Keratinocyte (primary cell): Measurements from ENCODE around the gene GLOD4. TPM values are rescaled to one million over a fixed set of nuclear protein-coding genes. Genes with fewer than 3 reads are reported as not detected.

ENCODE experiments used
- DNase-seq: peaks from one replicate; pipeline ENCODE4 v3.0.0-alpha.2; 2011; ENCODE audit warnings: low read depth, missing footprints, low spot score
- FAIRE-seq: peaks from 2 replicates; lab custom pipeline; 2011; peaks lifted over from hg19 to GRCh38; lab: Jason Lieb, UNC
- H2AFZ ChIP-seq: 2 replicates; pipeline ENCODE4 v1.6.0; 2012; ENCODE audit warnings: low read length, control low read depth, inconsistent platforms; ENCODE audit not compliant: control insufficient read depth
- H3K27ac ChIP-seq: 2 replicates; pipeline ENCODE4 v1.5.1; 2011; ENCODE audit warnings: low read length; ENCODE audit not compliant: control insufficient read depth, insufficient read depth
- H3K27me3 ChIP-seq: 3 replicates; pipeline ENCODE4 v1.6.0; 2011; ENCODE audit warnings: low read length; ENCODE audit not compliant: control insufficient read depth, insufficient read depth; ENCODE audit errors: extremely low read depth
- H3K36me3 ChIP-seq, 2 experiments: 2 replicates in 1 of 2; 3 replicates in 1 of 2; pipeline ENCODE4 v1.5.1; 2011; ENCODE audit warnings: low read length in 2 of 2, mild to moderate bottlenecking in 1 of 2; ENCODE audit not compliant: control insufficient read depth in 2 of 2, insufficient read depth in 2 of 2; ENCODE audit errors: extremely low read depth in 1 of 2
- H3K4me1 ChIP-seq: 3 replicates; pipeline ENCODE4 v1.5.1; 2011; ENCODE audit warnings: low read length; ENCODE audit not compliant: control insufficient read depth, insufficient read depth; ENCODE audit errors: extremely low read depth
- H3K4me2 ChIP-seq: 3 replicates; pipeline ENCODE4 v1.6.0; 2011; ENCODE audit warnings: low read depth, low read length; ENCODE audit not compliant: control insufficient read depth, insufficient read depth; ENCODE audit errors: extremely low read depth
- H3K4me3 ChIP-seq, 3 experiments: fragments of 200-600 bp in 1 of 3; sonication (generic) in 1 of 3; 2 replicates in 2 of 3; 3 replicates in 1 of 3; pipeline ENCODE4 v1.5.1; 2011 to 2016; ENCODE audit warnings: low read length in 3 of 3, mild to moderate bottlenecking in 3 of 3, control low read depth in 2 of 3, inconsistent platforms in 1 of 3, low read depth in 1 of 3, mixed read lengths in 1 of 3, mixed run types in 1 of 3, moderate library complexity in 1 of 3; ENCODE audit not compliant: control insufficient read depth in 2 of 3, insufficient read depth in 2 of 3; ENCODE audit errors: extremely low read depth in 1 of 3
- H3K79me2 ChIP-seq: 2 replicates; pipeline ENCODE4 v1.6.0; 2012; ENCODE audit warnings: low read length; ENCODE audit not compliant: control insufficient read depth, insufficient read depth
- H3K9ac ChIP-seq: 3 replicates; pipeline ENCODE4 v1.6.0; 2011; ENCODE audit warnings: low read length; ENCODE audit not compliant: control insufficient read depth, insufficient read depth; ENCODE audit errors: extremely low read depth
- H3K9me1 ChIP-seq: 3 replicates; pipeline ENCODE4 v1.6.0; 2011; ENCODE audit warnings: low read length; ENCODE audit not compliant: control insufficient read depth, insufficient read depth; ENCODE audit errors: extremely low read depth
- H3K9me3 ChIP-seq: 2 replicates; pipeline ENCODE4 v1.5.1; 2012; ENCODE audit warnings: low read depth, low read length; ENCODE audit not compliant: control insufficient read depth
- H4K20me1 ChIP-seq: 3 replicates; pipeline ENCODE4 v1.6.0; 2011; ENCODE audit warnings: low read length; ENCODE audit not compliant: control insufficient read depth, insufficient read depth; ENCODE audit errors: extremely low read depth
- EZH2 ChIP-seq: IDR thresholded peaks from one replicate; pipeline ENCODE4 v1.6.1; 2012; ENCODE audit warnings: inconsistent platforms, mild to moderate bottlenecking, low read length, moderate library complexity
- dilution Hi-C: fragments of 300-500 bp; cut with MboI; formaldehyde crosslinking; loops from one replicate; pipeline ENCODE4 v1.7.0; 2020; ENCODE audit warnings: low sequenced_read_pairs; ENCODE audit not compliant: extremely low pct_ligation_motif_present
- polyA plus RNA-seq, 5 experiments: library from polyadenylated mRNA; depleted of rRNA in 3 of 5; stranded (reverse) in 3 of 5; stranded (forward) in 1 of 5; unstranded in 1 of 5; fragments of >200 nt; gene quantifications; 1 replicate in 1 of 5; 2 replicates in 3 of 5; 3 replicates in 1 of 5; pipeline versions ENCODE4 v1.2.1 to v1.2.3, GENCODE V29; 2011 to 2012; ENCODE audit warnings: missing spikeins in 2 of 5, low read depth in 1 of 5, low replicate concordance in 1 of 5
- TF ChIP-seq, protein P1 (sequence below), 3 experiments: IDR thresholded peaks in 1 of 3; conservative IDR thresholded peaks in 1 of 3; optimal IDR thresholded peaks in 1 of 3; 2 replicates in 2 of 3; 3 replicates in 1 of 3; pipeline versions ENCODE3 to v1.5.1; 2011; ENCODE audit warnings: low read length in 3 of 3, mild to moderate bottlenecking in 3 of 3, moderate library complexity in 2 of 3, control low read depth in 1 of 3, inconsistent platforms in 1 of 3; ENCODE audit not compliant: insufficient read depth in 2 of 3; ENCODE audit errors: extremely low read depth in 1 of 3

Gene GLOD4
- polyA plus RNA-seq, 1 donor (not counting 4 experiments of a cell fraction or from before 2014, with no cell fraction given), result 71.9 TPM

- Histone ChIP-seq H3K36me3 (peaks cover 20 to 25% of the 10 kb centered on the region in 2 experiments), H2AFZ (no peak overlapping the region), H4K20me1 (no peaks in the 10 kb centered on the region), H3K4me3 (no peak overlapping the region), H3K79me2 (peaks cover 2% of the 10 kb centered on the region), H3K27me3 (no peaks in the 10 kb centered on the region), H3K9me3 (no peaks in the 10 kb centered on the region), H3K4me2 (no peak overlapping the region), H3K9me1 (no peaks in the 10 kb centered on the region), H3K4me1 (peaks cover 10% of the 10 kb centered on the region), H3K9ac (no peak overlapping the region), H3K27ac (no peak overlapping the region)
- FAIRE-seq (no peak), DNase-seq (no peak)
- dilution Hi-C loops, result loop anchor here (25.0 kb wide), 1 partner anchor 191 kb away; the partner anchor contains the start of genes NXN and TIMM22
- TF ChIP-seq, protein P1, sequence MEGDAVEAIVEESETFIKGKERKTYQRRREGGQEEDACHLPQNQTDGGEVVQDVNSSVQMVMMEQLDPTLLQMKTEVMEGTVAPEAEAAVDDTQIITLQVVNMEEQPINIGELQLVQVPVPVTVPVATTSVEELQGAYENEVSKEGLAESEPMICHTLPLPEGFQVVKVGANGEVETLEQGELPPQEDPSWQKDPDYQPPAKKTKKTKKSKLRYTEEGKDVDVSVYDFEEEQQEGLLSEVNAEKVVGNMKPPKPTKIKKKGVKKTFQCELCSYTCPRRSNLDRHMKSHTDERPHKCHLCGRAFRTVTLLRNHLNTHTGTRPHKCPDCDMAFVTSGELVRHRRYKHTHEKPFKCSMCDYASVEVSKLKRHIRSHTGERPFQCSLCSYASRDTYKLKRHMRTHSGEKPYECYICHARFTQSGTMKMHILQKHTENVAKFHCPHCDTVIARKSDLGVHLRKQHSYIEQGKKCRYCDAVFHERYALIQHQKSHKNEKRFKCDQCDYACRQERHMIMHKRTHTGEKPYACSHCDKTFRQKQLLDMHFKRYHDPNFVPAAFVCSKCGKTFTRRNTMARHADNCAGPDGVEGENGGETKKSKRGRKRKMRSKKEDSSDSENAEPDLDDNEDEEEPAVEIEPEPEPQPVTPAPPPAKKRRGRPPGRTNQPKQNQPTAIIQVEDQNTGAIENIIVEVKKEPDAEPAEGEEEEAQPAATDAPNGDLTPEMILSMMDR (optimal IDR thresholded peaks at IDR 0.05 in 1 of 3, IDR thresholded peaks at IDR 0.05 in 1 of 3, conservative IDR thresholded peaks at IDR 0.05 in 1 of 3; ENCODE audit: extremely low read depth in 1 of 3, insufficient read depth in 2 of 3, low read length in 3 of 3), result no peak
- TF ChIP-seq EZH2, result no peak
These were observed 14.5 kb upstream of the GLOD4 start for GRCh38 chr17:796609-797008.

DNA sequence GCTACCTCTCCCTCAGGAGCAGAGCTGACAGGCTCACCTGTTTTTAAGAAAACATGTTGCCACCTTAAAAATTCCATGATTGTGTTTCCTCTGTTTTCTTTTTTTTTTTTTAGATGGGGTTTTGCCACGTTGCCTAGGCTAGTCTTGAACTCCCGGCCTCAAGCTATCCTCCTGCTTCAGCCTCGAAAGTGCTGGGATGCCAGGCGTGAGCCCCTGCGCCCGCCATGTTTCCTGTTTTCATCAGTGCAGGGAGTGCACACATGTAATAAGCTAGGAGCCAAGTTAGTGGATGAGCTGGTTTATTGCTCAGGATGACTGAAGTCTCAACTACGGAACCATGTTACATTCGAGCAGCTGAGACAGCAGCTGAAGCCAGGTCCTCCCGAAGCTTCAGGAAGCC lies 13.6 kb upstream of the GLOD4 start:
- Histone ChIP-seq H4K20me1 (no peaks in the 10 kb centered on the region), H3K9me1 (no peaks in the 10 kb centered on the region), H3K4me2 (no peak overlapping the region), H3K79me2 (peaks cover 2% of the 10 kb centered on the region), H3K36me3 (peaks cover 17 to 26% of the 10 kb centered on the region in 2 experiments), H2AFZ (no peak overlapping the region), H3K9me3 (no peaks in the 10 kb centered on the region), H3K27me3 (no peaks in the 10 kb centered on the region), H3K4me3 (no peak overlapping the region), H3K9ac (no peak overlapping the region), H3K27ac (no peak overlapping the region), H3K4me1 (peaks cover 19% of the 10 kb centered on the region)
- FAIRE-seq (no peak), DNase-seq (no peak)
- dilution Hi-C loops, result loop anchor here (25.0 kb wide), 1 partner anchor 192 kb away; the partner anchor contains the start of genes NXN and TIMM22
- no peak for TF ChIP-seq EZH2
- TF ChIP-seq, protein P1 (optimal IDR thresholded peaks at IDR 0.05 in 1 of 3, IDR thresholded peaks at IDR 0.05 in 1 of 3, conservative IDR thresholded peaks at IDR 0.05 in 1 of 3; ENCODE audit: extremely low read depth in 1 of 3, insufficient read depth in 2 of 3, low read length in 3 of 3), result no peak
